Vagina (tissue), 2 donors: ENCODE results near the gene CEP89. TPM values are rescaled to one million over a fixed set of nuclear protein-coding genes. Genes with fewer than 3 reads are reported as not detected.

Source experiments
- DNase-seq, 2 donors: peaks; one replicate each; pipeline ENCODE4 v3.0.0-alpha.2; 2017; ENCODE audit errors: extremely low spot score in 2 of 2
- H3K27ac ChIP-seq: fragments of 200-600 bp; sonication (generic); one replicate; pipeline ENCODE4 v1.5.1; 2019
- H3K27me3 ChIP-seq: fragments of 200-600 bp; sonication (generic); one replicate; pipeline ENCODE4 v1.5.1; 2019
- H3K36me3 ChIP-seq, 2 donors: fragments of 200-600 bp; sonication (generic); one replicate each; pipeline ENCODE4 v1.5.1; 2017 to 2019
- H3K4me1 ChIP-seq: fragments of 200-600 bp; sonication (generic); one replicate; pipeline ENCODE4 v1.5.1; 2019
- H3K4me3 ChIP-seq, 2 donors: fragments of 200-600 bp; sonication (generic); 1 replicate in 1 of 2; 2 replicates in 1 of 2; pipeline ENCODE4 v1.5.1; 2016 to 2019
- H3K9me3 ChIP-seq: fragments of 200-600 bp; sonication (generic); one replicate; pipeline ENCODE4 v1.5.1; 2019
- CTCF ChIP-seq, 3 experiments: fragments of 450-650 bp in 2 of 3; fragments of 200-600 bp in 1 of 3; sonication (generic) in 1 of 3; IDR thresholded peaks; one replicate each; pipeline ENCODE4 v1.5.1; 2017 to 2019; ENCODE audit warnings: antibody characterized with exemption in 3 of 3, mild to moderate bottlenecking in 2 of 3, moderate library complexity in 2 of 3
- POLR2A ChIP-seq, 2 donors: fragments of 450-650 bp; IDR thresholded peaks; one replicate each; pipeline ENCODE4 v1.6.1; 2017; ENCODE audit warnings: antibody characterized with exemption in 2 of 2, mild to moderate bottlenecking in 2 of 2, moderate library complexity in 2 of 2
- POLR2AphosphoS5 ChIP-seq, 2 donors: sonication (generic); formaldehyde crosslinking; IDR thresholded peaks; one replicate each; pipeline ENCODE4 v1.9.0; 2017; ENCODE audit warnings: antibody characterized with exemption in 2 of 2, mild to moderate bottlenecking in 2 of 2, low read depth in 1 of 2; ENCODE audit not compliant: insufficient read depth in 1 of 2
- intact Hi-C: fragments of 100-400 bp; cut with DNase I; formaldehyde crosslinking; loops from one replicate; pipeline ENCODE4 v1.15.1; 2023
- total RNA-seq: library from RNA; depleted of rRNA; stranded (reverse); fragments of >200 nt; gene quantifications from one replicate; pipeline ENCODE4 v1.2.3, GENCODE V29; 2016

CEP89 gene
- total RNA-seq, 1 donor from 2014 or later: 12.0 TPM

- Histone ChIP-seq H3K27ac (no peak overlapping the region), H3K9me3 (no peaks in the 10 kb centered on the region), H3K4me3 (no peak overlapping the region), H3K4me1 (no peaks in the 10 kb centered on the region), H3K27me3 (no peaks in the 10 kb centered on the region), H3K36me3 (peaks cover 0 to 10% of the 10 kb centered on the region in 2 donors)
- no peak for DNase-seq
- TF ChIP-seq CTCF (IDR thresholded peaks at IDR 0.05) (no peak), POLR2A (IDR thresholded peaks at IDR 0.05) (no peak), POLR2AphosphoS5 (IDR thresholded peaks at IDR 0.05; ENCODE audit: insufficient read depth in 1 of 2, low read depth in 1 of 2) (no peak)
- intact Hi-C loops: no loop called here
These were observed 63.0 kb downstream of the CEP89 start for GRCh38 chr19:32908641-32909190.

GRCh38 chr19:32902448-32902847 is 69.3 kb downstream of the CEP89 start:
- Histone ChIP-seq H3K9me3 (no peaks in the 10 kb centered on the region), H3K27me3 (no peaks in the 10 kb centered on the region), H3K4me1 (no peaks in the 10 kb centered on the region), H3K4me3 (no peak overlapping the region), H3K27ac (no peak overlapping the region), H3K36me3 (peaks cover 0 to 13% of the 10 kb centered on the region in 2 donors)
- intact Hi-C loops: no loop called here
- DNase-seq: no peak
- TF ChIP-seq POLR2A (IDR thresholded peaks at IDR 0.05) (no peak), POLR2AphosphoS5 (IDR thresholded peaks at IDR 0.05; ENCODE audit: insufficient read depth in 1 of 2, low read depth in 1 of 2) (no peak), CTCF (IDR thresholded peaks at IDR 0.05) (no peak)

GRCh38 chr19:32901504-32902161 is 70.1 kb downstream of the CEP89 start:
- Histone ChIP-seq H3K4me1 (no peaks in the 10 kb centered on the region), H3K36me3 (peaks cover 0 to 19% of the 10 kb centered on the region in 2 donors), H3K4me3 (no peak overlapping the region), H3K27ac (no peak overlapping the region), H3K27me3 (no peaks in the 10 kb centered on the region), H3K9me3 (no peaks in the 10 kb centered on the region)
- no peak for TF ChIP-seq POLR2AphosphoS5 (IDR thresholded peaks at IDR 0.05; ENCODE audit: insufficient read depth in 1 of 2, low read depth in 1 of 2)
- TF ChIP-seq POLR2A (IDR thresholded peaks at IDR 0.05): no peak
- no peak for TF ChIP-seq CTCF (IDR thresholded peaks at IDR 0.05)
- intact Hi-C loops: no loop called here
- DNase-seq: no peak

GRCh38 chr19:32896516-32897214 is 75.1 kb downstream of the CEP89 start:
- Histone ChIP-seq H3K9me3 (peaks cover 14% of the 10 kb centered on the region), H3K4me1 (no peaks in the 10 kb centered on the region), H3K4me3 (no peak overlapping the region), H3K36me3 (peaks cover 0 to 44% of the 10 kb centered on the region in 2 donors), H3K27ac (no peak overlapping the region), H3K27me3 (no peaks in the 10 kb centered on the region)
- intact Hi-C loops: no loop called here
- no peak for DNase-seq
- TF ChIP-seq CTCF (IDR thresholded peaks at IDR 0.05) (no peak), POLR2AphosphoS5 (IDR thresholded peaks at IDR 0.05; ENCODE audit: insufficient read depth in 1 of 2, low read depth in 1 of 2) (no peak), POLR2A (IDR thresholded peaks at IDR 0.05) (no peak)

GRCh38 chr19:32895384-32895783 is 76.4 kb downstream of the CEP89 start:
- no peaks in the 10 kb centered on the region for H3K27me3 ChIP-seq
- no peak for DNase-seq
- no peak overlapping the region for H3K27ac ChIP-seq
- TF ChIP-seq CTCF (IDR thresholded peaks at IDR 0.05) (no peak), POLR2A (IDR thresholded peaks at IDR 0.05) (no peak), POLR2AphosphoS5 (IDR thresholded peaks at IDR 0.05; ENCODE audit: insufficient read depth in 1 of 2, low read depth in 1 of 2) (no peak)
- H3K9me3 ChIP-seq: peaks cover 18% of the 10 kb centered on the region
- H3K36me3 ChIP-seq: peaks cover 0 to 57% of the 10 kb centered on the region in 2 donors
- no peak overlapping the region for H3K4me3 ChIP-seq
- no peaks in the 10 kb centered on the region for H3K4me1 ChIP-seq
- intact Hi-C loops: no loop called here
